ENCODE results near the gene SMCO2. TPM values are rescaled to one million over a fixed set of nuclear protein-coding genes. Genes with fewer than 3 reads are reported as not detected.
A peak's percentile ranks its signal among the peaks of the same experiment; 100 is the strongest.

SMCO2 gene
- total RNA-seq, 1 donor from 2014 or later, result not detected

GRCh38 chr12:27422697-27423096 is 23.8 kb upstream of the SMCO2 start:
- Histone ChIP-seq H3K27ac (no peak overlapping the region), H3K4me3 (no peak overlapping the region), H3K27me3 (no peaks in the 10 kb centered on the region), H3K9me3 (no peaks in the 10 kb centered on the region), H3K36me3 (no peaks in the 10 kb centered on the region), H3K4me1 (no peaks in the 10 kb centered on the region)
- TF ChIP-seq POLR2AphosphoS5 (IDR thresholded peaks at IDR 0.05; ENCODE audit: insufficient read depth in 1 of 2, low read depth in 1 of 2), result no peak
- TF ChIP-seq CTCF (IDR thresholded peaks at IDR 0.05), result no peak
- intact Hi-C loops (cut with DNase I), result no loop called here
- DNase-seq (ENCODE audit: extremely low spot score in 2 of 2), result no peak

GRCh38 chr12:27424631-27425230 is 21.8 kb upstream of the SMCO2 start:
- Histone ChIP-seq H3K4me1 (no peaks in the 10 kb centered on the region), H3K36me3 (no peaks in the 10 kb centered on the region), H3K27ac (no peak overlapping the region), H3K4me3 (no peak overlapping the region), H3K9me3 (no peaks in the 10 kb centered on the region), H3K27me3 (no peaks in the 10 kb centered on the region)
- TF ChIP-seq POLR2A (IDR thresholded peaks at IDR 0.05), result no peak
- no peak for TF ChIP-seq POLR2AphosphoS5 (IDR thresholded peaks at IDR 0.05; ENCODE audit: insufficient read depth in 1 of 2, low read depth in 1 of 2)
- peak in 2 of 3 experiments; percentile 38 to 47 for TF ChIP-seq CTCF (IDR thresholded peaks at IDR 0.05)
- intact Hi-C loops (cut with DNase I), result no loop called here
- DNase-seq (ENCODE audit: extremely low spot score in 2 of 2), result no peak

- no peaks in the 10 kb centered on the region for H3K36me3 ChIP-seq
- intact Hi-C loops (cut with DNase I), result no loop called here
- no peak for TF ChIP-seq POLR2A (IDR thresholded peaks at IDR 0.05)
- TF ChIP-seq POLR2AphosphoS5 (IDR thresholded peaks at IDR 0.05; ENCODE audit: insufficient read depth in 1 of 2, low read depth in 1 of 2), result no peak
- no peak for TF ChIP-seq CTCF (IDR thresholded peaks at IDR 0.05)
Observed at GRCh38 chr12:27425306-27425705, 21.2 kb upstream of the SMCO2 start.

GRCh38 chr12:27426743-27427487 is 19.6 kb upstream of the SMCO2 start:
- Histone ChIP-seq H3K36me3 (no peaks in the 10 kb centered on the region), H3K27ac (no peak overlapping the region), H3K4me1 (no peaks in the 10 kb centered on the region), H3K4me3 (no peak overlapping the region), H3K9me3 (no peaks in the 10 kb centered on the region), H3K27me3 (no peaks in the 10 kb centered on the region)
- intact Hi-C loops (cut with DNase I), result no loop called here
- TF ChIP-seq POLR2AphosphoS5 (IDR thresholded peaks at IDR 0.05; ENCODE audit: insufficient read depth in 1 of 2, low read depth in 1 of 2) (no peak), CTCF (IDR thresholded peaks at IDR 0.05) (no peak), POLR2A (IDR thresholded peaks at IDR 0.05) (no peak)
- DNase-seq (ENCODE audit: extremely low spot score in 2 of 2), result no peak

More at GRCh38 chr12:27425306-27425705, 21.2 kb upstream of the SMCO2 start:
- DNase-seq (ENCODE audit: extremely low spot score in 2 of 2), result no peak
- H3K9me3 ChIP-seq, result no peaks in the 10 kb centered on the region
- no peak overlapping the region for H3K27ac ChIP-seq
- H3K27me3 ChIP-seq, result no peaks in the 10 kb centered on the region
- no peaks in the 10 kb centered on the region for H3K4me1 ChIP-seq
- no peak overlapping the region for H3K4me3 ChIP-seq

- intact Hi-C loops (cut with DNase I), result no loop called here
- TF ChIP-seq POLR2A (IDR thresholded peaks at IDR 0.05) (no peak), CTCF (IDR thresholded peaks at IDR 0.05) (no peak), POLR2AphosphoS5 (IDR thresholded peaks at IDR 0.05; ENCODE audit: insufficient read depth in 1 of 2, low read depth in 1 of 2) (no peak)
- H3K4me3 ChIP-seq, result no peak overlapping the region
- no peaks in the 10 kb centered on the region for H3K9me3 ChIP-seq
- no peaks in the 10 kb centered on the region for H3K27me3 ChIP-seq
- no peak overlapping the region for H3K27ac ChIP-seq
- DNase-seq (ENCODE audit: extremely low spot score in 2 of 2), result no peak
- no peaks in the 10 kb centered on the region for H3K36me3 ChIP-seq
- H3K4me1 ChIP-seq, result no peaks in the 10 kb centered on the region
Observed at GRCh38 chr12:27427824-27428223, 18.7 kb upstream of the SMCO2 start.
